Measurements from ENCODE around the gene NELFA.
"Not testable (repeated sequence)": the region's sequence is repeated elsewhere in the genome, so short reads cannot be mapped to it uniquely, and the experiment has no call there.

NELFA gene

DNA sequence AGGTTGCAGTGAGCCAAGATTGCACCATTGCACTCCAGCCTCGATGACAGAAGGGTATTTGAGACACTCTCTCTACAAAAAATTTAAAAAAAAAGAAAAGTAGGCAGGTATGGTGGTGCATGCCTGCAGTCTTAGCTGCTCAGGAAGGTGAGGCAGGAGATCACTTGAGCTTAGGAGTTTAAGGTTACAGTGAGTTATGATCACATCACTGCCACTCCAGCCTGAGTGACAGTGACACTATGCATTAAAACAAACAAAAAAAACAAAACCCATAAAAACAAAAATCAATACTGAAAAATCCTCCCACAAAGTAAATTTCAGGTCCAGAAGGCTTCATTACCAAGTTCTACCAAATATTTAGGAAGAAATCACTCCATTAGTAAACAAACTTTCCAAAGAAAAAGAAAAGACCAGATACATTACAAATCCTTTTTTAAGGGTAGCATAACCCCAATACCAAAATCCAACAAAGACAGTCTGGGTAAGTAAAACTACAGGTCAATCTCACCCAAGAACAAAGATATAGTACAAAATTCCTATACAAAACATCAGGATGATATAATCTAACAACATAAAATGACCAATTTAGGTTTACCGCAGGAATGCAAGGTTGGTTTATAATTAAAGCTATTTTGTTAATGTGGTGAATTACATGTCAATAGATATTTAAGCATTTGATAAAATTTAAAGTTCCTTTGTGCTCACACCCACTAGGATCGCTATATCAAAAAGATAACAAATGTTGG, 11.7 kb downstream of the NELFA start:
- FAIRE-seq, result no peak
- DNase-seq (ENCODE audit: insufficient read length, low spot score), result no peak

DNA sequence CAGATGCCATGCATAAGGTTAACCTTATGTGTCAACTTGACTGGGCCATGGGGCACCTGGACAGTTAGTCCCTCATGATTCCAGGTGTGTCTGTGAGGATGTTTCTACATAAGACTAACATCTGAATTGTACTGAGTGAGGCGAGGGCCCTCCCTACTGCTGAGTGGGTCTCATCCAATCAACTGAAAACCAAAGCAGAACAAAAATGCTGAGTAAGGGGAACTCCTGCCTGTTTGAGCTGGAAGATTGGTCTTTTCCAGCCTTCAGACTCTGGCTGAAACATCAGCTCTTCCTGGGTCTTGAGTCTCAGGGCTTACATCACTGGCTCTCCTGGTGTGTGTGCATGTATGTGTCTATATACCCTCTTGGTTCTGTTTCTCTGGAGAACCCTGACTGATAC, 13.8 kb downstream of the NELFA start:
- no peak for FAIRE-seq
- no peak for DNase-seq (ENCODE audit: insufficient read length, low spot score)

DNA sequence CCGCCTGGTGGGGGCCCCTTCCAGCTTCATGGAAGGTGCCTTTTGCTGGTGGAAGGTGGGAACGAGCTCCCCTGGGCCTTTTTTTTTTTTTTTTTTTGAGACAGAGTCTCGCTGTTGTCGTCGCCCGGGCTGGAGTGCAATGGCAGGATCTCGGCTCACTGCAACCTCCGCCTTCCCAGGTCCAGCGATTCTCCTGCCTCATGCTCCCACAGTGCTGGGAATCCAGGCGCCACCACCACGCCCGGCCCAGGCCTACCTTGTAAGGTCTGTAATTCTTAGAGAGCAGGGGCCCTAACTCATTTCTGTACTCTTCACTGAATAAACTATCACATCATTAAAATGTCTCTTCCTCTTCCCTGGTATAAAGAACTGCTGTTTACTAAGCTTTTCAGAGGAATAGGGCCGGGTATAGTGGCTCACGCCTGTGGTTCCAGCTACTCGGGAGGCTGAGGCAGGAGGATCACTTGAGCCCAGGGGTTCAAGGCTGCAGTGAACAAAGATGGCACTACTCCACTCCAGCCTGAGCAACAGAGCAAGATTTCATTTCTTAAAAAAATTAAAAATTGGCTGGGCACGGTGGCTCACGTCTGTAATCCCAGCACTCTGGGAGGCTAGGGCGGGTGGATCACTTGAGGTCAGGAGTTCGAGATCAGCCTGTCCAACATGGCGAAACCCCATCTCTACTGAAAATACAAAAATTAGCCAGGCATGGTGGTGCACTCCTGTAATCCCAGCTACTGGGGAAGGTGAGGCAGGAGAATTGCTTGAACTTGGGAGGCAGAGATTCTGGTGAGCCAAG, 14.9 kb downstream of the NELFA start:
- DNase-seq (ENCODE audit: insufficient read length, low spot score); FAIRE-seq: not testable (repeated sequence)

DNA sequence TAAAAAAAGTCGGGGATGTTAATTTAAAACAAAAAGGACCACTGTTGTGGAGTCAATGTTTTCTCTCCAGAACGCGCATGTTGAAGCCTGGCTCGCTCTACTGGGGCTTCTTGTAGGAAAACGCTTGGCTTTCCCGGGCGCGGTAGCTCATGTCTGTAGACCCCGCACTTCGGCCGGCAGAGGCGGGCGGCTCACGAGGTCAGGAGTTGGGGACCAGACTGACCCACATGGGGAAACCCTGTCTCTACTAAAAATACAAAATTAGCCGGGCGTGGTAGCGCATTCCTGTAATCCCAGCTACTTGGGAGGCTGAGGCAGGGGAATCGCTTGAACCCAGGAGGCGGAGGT, 15.6 kb downstream of the NELFA start:
- no peak for FAIRE-seq
- DNase-seq (ENCODE audit: insufficient read length, low spot score), result no peak

DNA sequence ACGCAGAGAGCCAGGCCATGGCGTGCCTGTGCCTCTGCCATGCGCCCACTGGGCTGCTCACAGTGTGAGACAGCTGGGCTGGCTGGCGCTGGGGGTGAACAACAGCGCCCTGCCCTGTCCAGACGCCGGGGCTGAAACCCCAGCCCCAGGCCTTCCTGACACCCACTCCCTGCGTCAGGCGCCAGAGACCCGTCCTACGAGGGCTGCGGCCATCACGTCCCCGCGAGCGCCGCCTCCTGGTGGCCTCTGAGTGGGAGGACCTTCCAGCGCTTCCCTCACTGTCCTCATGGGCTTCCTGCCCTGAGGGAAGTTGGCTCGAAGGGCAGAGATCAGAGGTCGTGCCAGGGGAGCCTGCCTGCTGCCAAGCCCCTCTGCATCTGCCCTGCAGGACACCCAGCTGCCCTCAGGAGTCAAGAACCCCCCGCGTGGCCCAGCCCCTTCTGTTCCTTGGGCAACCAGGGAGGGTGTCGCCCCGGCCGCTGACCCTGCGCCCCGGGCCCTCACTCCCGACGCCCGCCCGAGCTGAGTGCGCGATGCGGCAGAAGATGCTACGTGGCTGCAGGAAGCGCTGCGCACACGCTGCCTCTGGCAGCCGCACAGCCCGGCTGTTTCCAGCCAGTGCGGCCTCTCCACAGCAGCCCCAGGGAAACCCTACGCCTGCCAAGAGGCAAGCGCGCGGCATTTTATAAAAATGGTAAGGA, 16.2 kb downstream of the NELFA start:
- no peak for DNase-seq (ENCODE audit: insufficient read length, low spot score)
- no peak for FAIRE-seq

DNA sequence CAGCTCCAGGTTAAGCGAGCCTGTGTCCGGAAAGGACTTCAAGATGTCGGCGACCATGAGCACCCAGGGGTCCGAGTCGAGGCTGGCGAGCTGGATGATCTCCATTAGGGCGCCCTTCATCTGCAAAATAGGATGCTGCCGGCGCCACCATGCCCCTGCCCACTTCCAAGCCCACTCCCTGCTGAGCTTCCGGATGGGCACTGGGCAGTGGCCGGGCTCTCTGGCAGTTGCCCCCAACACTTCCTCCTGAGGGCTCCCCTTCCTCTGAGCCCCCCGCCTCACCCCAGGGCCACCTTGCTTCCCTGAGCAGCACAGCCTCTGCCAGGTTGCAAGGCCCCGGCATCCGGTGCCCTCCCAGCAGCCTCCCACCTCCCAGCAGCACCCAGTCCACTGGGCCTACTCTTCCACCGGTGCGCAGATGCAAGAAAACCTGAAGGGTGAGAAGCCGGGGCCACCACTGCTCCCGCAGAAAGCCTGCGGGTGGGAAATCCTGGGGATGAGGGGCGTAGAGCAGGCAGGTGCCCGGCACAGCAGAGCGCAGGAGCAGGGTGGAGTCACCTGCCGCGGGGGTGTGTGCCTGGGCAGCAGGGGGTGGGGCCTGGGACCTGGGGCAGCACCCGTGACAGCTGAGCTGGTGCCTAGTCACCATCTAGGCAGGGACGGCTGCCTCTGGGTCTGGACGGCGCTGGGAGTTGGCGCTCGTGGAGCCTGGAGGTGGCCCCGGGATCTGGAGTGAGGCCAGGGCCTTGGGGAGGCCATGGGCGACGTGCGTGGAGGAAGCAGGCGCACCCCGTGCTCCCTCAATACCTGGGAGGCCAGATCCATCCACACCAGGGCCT, 17.0 kb downstream of the NELFA start:
- FAIRE-seq (no peak), DNase-seq (ENCODE audit: insufficient read length, low spot score) (no peak)

DNA sequence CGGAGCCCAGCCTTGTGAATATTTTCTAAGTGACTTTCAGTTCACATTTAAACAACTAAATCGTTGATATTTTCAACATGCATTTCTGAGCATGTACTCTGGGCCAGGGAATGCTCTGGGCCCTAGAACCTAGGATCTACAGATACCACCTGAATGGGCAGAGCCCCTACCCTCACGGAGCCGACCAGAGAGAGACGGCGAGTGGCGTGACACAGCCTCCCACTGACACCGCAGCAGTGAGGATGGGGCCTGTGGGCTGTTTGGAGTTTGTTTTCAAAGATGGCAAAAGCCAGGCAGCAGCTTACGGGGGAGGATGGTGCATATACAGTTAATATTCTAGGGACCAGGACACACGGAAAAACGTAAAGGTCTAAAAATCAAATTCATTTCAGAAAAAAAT, 17.7 kb downstream of the NELFA start:
- DNase-seq (ENCODE audit: insufficient read length, low spot score) (no peak), FAIRE-seq (no peak)

DNA sequence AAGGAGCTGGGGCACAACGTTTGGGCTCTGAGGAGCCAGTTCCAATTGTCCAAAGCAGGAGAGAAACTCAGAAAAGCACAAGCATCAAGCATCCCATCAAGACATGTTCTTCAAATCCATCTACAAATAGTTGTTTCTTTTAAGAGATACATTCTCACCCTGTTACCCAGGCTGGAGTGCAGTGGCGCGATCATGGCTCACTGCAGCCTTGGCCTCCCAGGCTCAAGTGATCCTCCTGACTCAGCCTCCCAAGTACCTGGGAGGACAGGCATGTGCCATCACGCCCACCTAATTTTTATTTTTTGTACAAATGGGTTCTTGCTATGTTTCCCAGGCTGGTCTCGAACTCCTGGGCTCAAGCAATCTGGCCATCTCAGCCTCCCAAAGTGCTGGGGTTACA, 18.1 kb downstream of the NELFA start:
- DNase-seq (ENCODE audit: insufficient read length, low spot score) (no peak), FAIRE-seq (no peak)

DNA sequence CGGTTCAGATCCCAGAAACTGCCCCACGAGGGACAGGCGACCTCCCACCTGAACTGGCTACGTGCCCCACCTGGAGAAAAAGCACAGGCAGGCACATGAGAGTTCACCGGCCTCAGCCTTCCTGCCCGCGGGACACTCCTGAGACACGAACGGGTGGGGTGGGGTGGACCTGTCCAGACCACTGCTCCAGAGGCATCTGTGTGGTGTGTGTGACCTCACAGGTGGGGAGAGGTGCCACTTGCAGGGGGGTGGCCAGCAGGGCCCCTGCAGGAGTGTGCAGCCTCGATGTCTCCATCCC, 18.5 kb downstream of the NELFA start:
- DNase-seq (ENCODE audit: insufficient read length, low spot score) (no peak), FAIRE-seq (no peak)

DNA sequence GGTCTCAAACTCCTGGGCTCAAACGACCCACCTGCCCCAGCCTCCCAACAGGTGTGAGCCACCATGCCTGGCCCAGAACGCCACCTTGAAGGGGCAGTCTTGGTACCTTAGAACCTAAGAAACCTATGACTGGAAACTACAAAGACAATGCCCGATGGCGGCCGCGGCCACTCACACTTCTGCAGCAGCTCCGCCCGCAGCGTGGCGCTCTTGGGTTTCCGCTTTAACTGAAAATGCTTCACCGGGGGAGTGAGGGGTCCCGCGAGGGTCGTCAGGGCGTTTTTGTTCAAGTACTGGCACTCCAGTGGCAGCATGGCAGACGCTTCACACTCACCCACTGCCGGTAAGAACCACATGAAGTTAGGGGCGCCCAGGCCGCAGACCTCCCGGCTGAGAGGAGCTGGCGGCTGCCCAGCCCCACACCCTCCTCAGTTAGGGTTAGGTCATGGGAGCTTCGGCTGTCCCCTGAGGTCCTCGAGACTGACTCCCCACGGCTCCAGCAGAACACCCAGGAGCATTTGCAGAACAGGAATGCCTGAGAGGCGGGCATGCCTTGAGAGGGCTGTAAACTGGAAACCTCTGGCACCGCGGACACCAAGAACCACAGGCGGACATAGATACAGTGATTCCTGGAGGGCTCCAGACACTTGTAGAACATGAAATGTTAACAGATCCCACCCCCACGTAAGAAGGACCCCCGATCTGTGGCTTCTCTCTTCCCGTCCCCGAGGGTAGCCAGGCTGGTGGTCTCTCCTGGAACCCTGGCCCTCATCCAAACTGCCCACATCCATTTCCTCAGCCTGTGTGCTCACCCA, 19.0 kb downstream of the NELFA start:
- DNase-seq (ENCODE audit: insufficient read length, low spot score) (no peak), FAIRE-seq (no peak)

DNA sequence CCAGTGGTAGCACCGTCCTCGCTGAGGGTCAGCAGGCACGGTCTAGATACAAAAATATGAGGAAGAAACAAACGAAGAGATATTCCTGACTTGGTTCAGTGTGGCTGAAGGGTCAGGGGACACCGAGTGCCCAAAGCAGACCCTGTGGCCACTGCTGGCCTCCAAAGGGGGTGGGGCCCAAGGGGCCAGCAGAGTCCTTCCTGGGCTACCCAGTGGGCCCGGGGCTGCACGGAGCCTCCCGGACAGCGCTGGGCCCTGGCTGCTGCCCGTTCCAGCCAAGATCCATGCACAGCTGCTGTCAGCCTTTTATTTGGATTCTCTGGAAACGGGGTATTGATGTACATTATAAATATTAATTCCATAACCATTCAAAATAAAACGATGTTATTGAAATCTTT, 20.4 kb downstream of the NELFA start:
- FAIRE-seq, result no peak

DNA sequence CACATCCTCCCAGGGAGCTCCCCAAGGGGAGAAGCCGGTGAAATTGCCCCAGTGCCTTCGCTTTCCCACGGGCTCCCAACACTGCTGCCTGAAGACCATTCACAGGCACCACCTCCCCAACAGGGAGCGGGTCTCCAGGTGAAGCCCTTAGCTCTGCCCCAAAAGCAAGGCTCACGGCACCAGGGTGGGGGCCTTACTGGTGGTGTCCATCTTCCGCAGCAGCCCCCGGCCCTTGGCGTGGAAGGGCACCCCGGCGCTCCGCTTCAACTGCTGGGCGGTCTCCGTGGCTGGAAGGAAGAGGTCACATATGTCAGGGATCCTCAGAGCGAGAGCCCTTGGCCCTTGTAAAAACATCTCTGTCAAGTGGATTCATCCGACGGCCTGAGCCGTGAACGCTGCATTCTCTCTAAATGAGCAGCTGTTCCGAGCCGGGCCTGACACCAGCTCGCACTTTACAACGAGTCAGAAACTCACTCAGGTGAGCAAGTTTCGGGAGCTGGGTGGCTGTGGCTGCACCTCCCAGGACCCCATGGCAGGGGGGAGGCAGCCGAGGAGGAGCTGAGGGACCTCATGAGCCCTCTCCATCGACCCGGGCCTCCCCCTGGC, 20.9 kb downstream of the NELFA start:
- DNase-seq (ENCODE audit: insufficient read length, low spot score), result no peak
- no peak for FAIRE-seq

More for the DNA sequence above, 20.4 kb downstream of the NELFA start:
- DNase-seq (ENCODE audit: insufficient read length, low spot score), result no peak

DNA sequence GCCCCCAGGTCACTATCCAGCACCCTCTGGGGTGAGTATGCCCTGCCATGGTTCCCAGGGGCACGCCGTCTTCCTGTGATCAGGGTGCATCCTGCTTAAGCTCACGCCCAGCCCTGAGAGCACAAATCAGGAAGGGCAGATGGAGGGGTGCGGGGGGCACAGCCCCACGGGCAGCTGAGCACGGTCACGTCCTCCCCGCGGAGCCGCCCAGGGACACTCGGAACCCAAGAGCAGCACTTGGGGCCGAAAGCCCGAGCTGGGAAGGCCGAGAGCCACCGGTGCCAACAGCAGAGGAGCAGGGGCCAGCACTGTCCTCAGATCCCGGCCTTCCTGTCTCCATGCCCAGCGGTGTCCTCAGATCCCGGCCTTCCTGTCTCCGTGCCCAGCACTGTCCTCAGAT, 21.5 kb downstream of the NELFA start:
- no peak for DNase-seq (ENCODE audit: insufficient read length, low spot score)
- no peak for FAIRE-seq

DNA sequence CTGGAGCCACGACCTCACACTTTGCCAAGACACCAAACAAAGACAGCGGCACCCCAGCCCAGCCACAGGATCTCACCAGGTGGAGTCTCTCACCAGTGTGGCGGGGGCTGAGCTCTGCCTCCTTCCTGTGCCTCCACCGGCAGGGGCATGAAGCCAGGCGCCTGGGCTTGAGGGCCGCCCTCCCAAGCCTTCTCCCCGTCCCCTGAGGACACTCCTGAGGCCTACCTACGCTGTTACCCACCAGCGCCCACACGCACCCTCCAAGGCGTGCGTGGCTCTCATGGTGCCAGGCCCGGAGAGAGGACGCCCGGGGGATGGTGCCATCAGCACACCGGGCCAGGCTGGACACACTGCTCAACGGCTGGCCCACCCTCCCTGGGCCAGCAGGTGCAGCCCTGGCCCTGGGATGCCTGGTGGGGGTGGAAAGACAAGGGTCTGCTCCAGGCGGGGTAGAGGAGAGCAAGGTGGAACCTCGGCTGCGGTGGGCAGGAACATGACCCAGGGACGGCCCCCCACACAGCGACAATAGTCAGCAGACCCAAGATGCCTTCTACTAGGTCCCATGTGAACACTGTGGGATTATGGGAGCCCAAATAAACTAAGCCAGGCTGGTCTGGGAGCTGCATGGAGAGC, 22.1 kb downstream of the NELFA start:
- DNase-seq (ENCODE audit: insufficient read length, low spot score) (no peak), FAIRE-seq (no peak)

DNA sequence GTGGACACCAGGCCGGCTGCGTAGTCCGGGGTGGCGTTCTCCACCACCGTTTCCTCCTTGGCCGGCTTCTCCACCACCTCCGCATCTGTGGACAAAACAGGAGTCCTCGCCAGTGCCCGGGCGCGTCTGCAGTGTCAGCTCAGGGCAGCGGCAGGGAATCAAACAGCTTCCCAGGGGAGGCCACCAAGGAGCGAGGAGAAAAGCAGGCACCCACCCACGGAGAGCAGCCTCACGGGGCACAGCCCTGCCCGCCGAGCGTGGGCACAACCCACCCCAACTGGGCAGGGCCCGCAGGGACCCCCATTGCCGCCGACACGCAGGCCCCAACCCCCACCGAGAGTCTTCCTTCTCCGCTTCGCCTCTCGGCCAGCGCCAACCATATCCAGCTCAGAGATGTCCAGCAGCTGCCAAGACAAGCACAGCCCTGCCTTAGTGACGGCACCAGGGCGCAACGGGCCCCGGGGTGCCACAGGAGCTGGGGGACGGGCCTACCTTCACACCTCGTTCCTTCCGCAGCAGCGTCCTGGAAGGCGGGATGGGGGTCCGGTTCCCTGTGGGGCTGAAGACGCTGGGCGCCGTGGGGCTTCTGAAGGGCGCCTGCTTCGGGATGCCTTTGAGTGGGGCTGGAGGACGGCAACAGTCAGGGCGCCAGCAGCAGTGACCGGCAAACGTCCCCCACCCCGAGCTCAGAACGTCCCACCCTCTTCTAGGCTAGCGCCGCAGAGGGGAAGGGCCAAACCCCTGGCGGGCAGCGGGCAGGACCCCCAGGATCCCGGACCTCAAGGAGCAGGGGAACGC, 22.8 kb downstream of the NELFA start:
- DNase-seq (ENCODE audit: insufficient read length, low spot score) (no peak), FAIRE-seq (no peak)

DNA sequence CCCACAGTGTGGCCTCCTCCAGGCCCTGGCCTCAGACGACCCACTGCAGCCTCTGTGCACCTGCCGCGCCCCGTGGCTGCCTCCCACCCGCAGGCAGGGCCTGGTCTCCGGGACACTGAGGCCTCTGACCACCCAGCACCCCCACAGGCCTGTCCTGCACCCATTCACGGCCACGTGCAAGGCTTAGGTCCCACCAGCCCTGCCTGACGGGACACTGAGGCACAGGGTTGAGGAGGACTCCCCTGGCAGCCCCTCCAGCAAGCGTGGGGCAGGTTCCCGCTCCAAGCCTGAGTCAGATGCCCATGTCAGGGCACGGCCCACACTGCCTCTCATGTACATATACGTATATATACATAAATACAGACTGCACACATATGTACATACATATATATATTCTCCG, 23.5 kb downstream of the NELFA start:
- DNase-seq (ENCODE audit: insufficient read length, low spot score), result no peak
- FAIRE-seq, result no peak

DNA sequence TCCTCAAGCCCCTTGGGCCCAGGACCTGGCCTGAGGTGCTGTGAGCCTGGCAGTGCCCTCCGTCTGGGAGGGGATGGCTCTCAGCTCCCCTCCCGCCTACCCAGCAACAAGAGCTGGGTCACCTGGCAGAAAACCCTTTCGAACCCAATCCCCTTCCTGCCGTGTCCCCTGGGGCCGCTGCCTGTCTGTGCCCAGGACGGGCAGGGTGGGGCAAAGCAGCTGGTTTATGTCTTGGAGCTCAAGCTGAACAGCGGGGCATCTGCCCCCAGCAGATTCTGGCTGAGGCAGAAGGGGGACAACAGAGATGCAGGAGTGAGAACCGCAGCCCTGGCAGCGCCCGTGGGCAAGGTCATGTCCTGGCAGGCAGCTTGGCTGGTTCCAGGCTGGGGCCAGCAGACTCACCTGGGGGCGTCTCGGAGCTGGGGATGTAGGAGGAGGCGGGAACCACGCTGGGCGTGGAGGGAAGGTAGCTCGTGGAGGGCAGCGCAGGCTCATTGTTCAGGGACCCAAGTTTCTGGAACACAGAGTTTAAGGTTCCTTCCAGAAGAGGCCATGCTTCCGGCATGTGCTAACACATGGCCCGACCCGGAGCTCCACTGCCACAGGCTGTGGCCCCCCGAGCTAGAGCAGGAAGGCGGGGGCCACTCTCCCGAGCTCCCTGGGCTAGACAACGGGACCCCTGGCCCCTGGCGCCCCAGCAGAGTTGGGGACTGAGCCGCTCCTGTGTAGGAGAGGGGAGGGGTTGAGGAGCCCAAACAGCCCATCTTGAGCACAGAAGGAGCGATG, 24.2 kb downstream of the NELFA start:
- FAIRE-seq, result no peak
- no peak for DNase-seq (ENCODE audit: insufficient read length, low spot score)
